Posterior cingulate gyrus (tissue), 11 donors: ENCODE measurements around the gene HRH1.
"Not testable (repeated sequence)": the region's sequence is repeated elsewhere in the genome, so short reads cannot be mapped to it uniquely, and the experiment has no call there.

Source experiments
- DNase-seq, 10 donors: peaks; one replicate each; pipeline versions ENCODE4 v3.0.0 to v3.0.0-alpha.2; 2020 to 2021; ENCODE audit warnings: mixed read lengths in 3 of 10
- intact Hi-C: fragments of 100-400 bp; cut with DNase I; formaldehyde crosslinking; loops from one replicate; pipeline ENCODE4 v1.15.1; 2023

The HRH1 gene

DNA sequence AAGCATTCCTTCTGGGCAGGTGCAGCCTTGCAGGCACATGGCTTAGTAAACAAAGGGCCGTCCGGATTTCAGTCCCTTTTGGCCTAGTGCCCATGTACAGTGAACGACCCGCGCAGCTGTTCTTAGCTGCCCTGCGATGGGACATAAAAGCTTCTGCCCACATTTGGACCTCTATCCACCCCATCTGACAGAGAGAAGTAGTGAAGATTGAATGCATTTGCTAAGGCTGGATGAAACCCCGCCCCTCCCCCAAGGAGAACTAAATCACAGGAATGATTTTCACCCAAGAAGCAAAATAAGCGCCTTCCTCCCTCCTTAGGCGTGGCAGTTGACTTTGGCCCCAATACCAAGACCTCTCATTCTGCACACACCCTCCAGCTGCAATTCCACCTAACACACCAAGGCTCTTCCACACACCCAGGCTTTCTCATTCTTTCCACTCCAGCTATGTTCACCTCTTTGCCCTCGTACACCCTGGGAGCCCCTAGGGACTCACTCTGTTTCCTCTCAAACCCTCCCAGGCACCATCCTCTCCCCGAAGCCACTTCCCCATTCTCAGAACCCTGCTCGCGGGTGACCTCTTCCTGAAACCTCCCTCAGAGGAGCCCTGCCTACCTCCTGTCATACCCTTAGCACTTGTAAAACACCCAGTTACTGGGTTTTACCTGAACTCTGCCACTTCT lies 14.1 kb upstream of the HRH1 start:
- intact Hi-C loops = no loop called here
- no peak for DNase-seq

DNA sequence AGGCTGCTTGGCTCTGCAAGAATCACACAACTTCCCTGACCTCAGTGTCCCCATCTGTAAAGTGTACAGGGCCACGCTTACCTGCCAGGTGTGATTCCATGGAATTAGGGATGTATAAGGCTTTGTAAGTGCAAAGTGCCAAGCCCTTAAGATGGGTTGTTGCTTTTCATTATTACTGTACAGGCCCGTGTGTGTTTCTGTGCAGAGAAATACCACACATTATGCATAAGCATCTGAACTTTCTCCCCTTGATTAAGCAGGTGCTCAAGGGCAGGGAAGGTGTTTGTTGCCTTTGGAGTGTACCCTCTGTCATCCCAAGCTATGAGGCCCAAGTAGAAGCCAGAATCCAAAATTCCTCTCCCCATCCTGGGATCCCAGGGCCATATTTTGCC lies 13.6 kb upstream of the HRH1 start:
- DNase-seq = no peak
- intact Hi-C loops = no loop called here

DNA sequence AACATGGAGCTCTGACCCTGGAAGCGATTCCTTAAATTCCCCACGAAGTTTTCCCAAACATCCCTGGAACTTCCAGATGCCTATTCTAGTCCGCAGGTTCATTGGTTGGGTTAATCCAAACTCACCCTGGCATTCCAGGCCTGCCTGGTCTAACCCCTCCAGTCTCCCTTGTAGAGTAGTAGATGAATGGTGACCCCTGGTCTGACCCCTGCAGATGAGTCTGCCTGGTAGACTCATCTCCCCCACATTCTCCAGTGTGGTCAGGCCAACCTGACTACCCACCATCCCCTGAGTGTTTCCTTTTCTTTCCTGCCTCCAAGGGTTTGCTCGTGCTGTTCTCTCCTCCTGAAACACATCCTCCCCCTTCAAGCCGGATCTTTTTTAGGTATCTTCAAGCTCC lies 10.8 kb upstream of the HRH1 start:
- intact Hi-C loops = no loop called here
- no peak for DNase-seq

DNA sequence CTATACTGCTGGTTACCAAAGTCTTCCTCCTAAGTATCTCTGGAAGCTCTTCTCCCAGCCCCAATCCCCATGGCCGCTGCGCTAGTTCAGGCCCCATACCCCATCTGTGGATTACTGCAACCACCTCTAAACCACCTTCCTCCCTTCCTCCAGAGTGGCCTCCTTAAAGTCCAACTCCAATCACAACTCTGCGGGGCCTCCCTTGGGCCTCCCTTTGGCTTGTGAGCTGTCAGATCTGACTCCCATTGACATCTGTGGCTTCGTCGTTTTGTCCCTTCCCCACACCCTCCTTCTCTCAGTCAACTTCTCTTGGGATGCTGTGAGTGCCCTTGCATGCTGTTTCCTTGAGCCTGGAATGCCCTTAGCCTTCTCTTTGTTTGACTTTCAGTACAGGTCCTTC lies 9.3 kb upstream of the HRH1 start:
- intact Hi-C loops = no loop called here
- no peak for DNase-seq

DNA sequence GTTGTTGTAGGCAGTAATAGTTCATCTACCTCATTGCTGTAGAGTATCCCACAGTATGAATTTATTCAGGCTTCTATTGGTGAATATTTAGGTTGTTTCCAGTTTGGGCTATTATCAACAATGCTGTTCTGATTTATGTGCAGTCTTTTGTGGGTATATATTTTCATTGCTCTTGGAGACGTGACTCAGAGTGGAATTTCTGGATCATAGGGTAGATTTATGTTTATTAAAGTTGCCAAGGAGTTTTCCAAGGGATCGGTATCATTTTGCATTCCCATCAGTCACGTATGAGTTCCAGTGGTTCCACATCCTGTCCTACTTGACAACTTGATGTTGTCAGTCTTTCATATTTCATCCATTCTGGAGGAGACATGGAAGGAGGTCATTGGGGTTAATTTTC lies 8.4 kb upstream of the HRH1 start:
- intact Hi-C loops = no loop called here
- no peak for DNase-seq

DNA sequence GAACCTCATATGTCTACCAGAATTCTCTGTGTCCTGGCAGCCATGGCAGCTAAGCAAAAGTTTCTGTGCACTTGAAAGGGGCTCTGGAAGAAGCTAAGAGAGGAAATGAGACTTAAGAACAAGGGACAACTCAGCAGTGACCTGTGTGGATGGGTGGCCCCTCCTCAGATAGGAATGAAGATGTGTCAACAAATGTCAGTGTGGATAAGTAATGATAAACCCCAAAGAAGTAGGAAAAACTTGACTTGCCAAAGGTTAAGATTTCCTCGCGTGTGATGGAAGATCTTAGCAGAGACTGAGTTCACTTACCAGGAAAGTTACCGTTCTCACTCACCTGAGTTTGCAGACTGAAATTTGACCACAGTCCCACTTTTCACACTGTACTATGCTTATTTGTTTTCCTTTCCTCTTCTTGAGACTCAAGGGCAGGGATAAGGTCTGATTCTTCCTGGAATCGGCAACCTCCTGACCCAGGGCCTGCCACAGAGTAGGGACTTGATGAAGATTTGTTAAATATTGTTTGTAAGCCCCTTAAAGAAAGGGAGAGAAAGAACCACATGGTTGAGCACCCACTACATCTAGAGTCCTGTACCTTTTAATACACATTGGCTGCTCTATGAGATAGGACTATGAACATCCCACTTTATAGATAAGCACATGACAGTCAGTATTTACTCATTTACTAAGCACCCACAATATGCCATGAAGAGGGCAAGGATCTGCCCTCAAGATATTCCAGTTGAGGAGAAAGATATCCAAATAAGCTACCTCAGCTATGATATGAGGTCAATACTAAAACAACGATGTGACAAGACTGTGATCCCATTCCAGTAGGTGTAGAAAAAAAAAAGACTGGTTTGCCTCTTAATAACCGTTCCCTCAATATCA lies 7.3 kb upstream of the HRH1 start:
- intact Hi-C loops = no loop called here
- DNase-seq = no peak

DNA sequence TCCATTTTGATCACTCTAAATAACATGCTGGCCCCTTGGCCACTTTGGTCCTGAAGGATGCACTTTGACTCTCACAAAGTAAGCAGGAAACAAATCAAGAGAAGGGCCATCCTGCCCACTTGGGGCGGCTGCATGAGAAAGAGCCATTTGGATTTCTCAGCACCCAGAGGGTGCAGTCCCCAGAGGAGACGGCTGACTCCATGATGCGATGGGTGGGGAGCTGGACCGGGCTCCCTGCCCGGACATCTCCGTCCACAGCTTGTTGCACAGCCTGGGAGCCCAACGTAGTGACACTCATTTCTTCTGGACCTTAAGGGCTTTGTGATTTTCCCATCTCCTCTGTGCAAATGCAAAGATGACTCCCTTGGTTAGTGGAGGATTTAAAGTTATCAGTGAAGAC lies 4.0 kb upstream of the HRH1 start:
- intact Hi-C loops = loop anchor here (5.0 kb wide), 1 partner anchor 182 kb away; no protein-coding TSS in a partner anchor

DNA sequence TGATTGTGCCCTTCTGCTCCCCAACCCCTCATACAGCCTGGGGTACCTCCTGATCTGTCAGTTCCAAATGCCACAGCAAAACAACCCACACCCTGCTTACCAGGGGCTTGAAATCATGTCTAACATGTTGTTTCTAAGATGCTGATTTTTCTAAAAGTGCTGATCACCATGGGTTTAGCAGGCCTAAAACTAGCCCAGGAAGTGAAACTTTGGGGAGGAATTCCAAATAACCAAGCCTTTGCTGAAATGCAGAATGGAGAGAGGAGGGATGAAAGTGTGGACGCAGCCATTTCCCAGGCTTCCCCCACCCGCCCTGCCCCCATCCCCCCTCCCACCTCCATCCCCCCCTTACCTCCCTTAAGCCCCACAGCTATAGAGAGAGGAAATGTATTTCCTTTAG lies 2.0 kb upstream of the HRH1 start:
- no peak for DNase-seq
- intact Hi-C loops = loop anchor here (5.0 kb wide), 1 partner anchor 180 kb away; no protein-coding TSS in a partner anchor

More for the DNA sequence above, 4.0 kb upstream of the HRH1 start:
- no peak for DNase-seq

DNA sequence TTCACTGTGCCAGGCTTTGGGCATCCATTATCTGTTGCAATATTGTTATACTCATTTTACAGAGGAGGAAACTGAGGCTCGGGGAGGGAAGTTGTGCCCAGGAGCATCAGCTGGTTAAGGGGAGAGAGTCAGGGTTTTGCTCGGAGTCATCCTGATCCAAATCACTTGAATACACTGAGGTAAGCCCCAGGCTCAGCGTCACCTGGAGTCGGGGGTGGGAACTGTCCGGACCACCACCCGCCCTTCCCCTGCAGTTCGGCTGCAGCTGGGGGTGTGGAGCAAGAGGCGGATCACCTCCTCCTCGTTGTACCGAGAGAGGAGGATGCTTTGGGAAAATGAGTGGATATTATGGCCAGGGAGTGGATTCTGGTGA lies 646 bp downstream of the HRH1 start:
- intact Hi-C loops = loop anchor here (5.0 kb wide), 1 partner anchor 177 kb away; no protein-coding TSS in a partner anchor
- DNase-seq = no peak

DNA sequence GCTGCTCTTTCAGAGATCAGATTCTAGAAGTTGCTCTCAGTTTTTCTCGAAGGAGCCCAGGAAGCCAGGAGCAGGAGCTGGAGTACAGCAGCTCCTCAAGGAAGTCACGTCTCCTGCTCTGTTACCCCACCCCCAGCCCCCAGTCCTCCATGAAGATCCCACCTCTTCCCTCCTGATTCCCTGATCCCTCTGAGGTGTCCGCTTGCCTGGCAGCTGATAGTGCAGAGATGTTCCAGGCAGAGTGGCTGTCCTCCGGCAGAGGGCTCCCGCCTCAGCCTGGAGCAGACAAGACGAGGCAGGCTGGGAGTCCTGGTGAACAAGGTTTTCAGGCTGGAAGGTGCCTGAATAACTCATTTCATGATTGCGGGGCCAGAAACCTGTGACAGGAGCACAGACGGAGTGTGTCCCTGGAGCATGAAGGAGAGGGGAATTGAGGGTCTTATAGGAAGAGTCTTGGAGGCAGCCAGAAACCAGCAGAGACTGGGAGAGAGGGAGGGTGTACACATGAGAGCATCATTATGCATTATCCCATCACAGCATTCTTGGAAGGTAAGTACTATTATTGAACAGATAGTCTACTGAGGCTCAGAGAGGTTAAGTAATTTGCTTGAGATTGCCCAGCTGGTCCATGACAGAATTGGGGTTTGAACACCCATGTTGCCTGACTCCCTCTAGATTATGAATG lies 1.2 kb downstream of the HRH1 start:
- intact Hi-C loops = no loop called here

DNA sequence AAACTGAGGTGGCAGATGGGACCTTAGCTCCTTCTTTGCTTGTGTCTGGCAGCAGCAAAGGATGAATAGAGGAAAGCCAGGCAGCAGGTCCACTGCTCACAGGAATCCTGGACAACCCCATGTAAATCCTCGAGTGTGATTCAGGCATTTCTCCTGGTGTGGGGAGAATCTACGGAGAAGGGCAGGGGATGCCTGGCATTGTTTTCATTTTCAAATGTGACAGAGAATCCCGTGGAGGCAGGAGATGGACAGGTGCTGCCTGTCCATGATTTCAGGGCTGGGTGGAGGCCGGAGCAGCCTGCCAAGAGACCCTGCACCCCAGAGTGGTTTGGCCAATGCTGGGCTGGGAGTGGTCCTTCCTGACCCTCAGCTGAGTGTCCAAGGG lies 1.7 kb downstream of the HRH1 start:
- no peak for DNase-seq
- intact Hi-C loops = no loop called here

More for the DNA sequence above, 1.2 kb downstream of the HRH1 start:
- DNase-seq = peak; percentile 47 to 97 (median 82)

DNA sequence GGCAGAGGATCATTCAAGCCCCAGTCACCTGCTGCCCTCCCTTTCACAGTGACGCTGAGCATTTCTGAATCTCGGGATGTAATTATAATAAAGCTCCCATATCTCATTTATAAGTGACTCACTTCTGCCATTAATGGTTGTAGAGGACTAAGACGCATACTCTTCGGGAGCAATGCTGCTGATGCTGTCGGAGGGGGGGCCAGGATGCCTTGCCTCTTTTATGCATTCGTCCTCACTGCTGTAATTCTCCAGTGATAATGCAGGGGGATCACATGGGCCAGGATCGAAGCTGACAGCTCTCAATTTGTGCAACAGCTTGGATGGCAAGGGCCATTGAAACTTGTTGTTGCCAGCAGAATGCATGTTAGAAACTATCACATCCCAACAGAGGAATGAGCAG lies 3.1 kb downstream of the HRH1 start:
- intact Hi-C loops = no loop called here
- DNase-seq = no peak

DNA sequence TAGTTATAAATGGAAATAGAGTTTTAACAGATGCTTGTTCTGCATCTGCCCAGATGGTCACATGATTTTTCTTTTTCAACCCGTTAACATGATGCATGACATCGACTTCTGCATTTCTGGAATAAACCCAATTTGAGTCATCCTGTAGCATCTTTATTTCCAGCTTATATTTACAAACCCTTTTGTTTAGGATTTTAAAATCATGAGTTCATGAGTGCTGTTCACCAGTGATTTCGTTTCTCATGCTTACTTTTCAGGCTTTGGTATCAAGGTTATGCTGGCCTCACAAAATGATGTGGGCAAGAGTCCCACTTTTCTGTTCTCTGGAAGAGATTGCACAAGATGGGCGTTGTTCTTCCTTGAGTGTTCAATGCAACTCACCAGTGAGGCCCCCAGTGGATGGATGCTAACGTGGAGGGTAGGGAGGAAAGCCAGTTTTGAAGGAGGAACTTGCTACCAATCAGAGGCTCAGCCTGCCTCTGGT lies 5.2 kb downstream of the HRH1 start:
- DNase-seq = no peak
- intact Hi-C loops = no loop called here

DNA sequence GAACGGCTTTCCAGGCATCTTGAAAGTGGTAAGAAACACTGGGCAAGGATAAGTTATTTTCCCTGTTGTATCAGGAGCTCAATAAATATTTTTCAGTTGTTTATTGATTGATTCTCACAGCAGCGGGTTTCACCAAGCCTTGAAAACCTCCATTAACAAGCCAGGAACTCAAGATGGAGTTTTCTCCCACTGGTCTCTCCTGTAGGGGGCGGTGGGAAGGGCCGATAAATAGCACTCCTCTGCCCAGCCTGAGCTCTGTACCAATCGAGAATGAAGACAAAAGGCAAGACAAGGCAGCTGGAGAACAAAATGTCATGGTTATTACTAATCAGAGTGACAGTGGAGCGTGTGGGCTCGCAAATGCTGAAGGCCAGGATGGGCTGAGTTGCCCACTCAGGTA lies 7.4 kb downstream of the HRH1 start:
- intact Hi-C loops = no loop called here

DNA sequence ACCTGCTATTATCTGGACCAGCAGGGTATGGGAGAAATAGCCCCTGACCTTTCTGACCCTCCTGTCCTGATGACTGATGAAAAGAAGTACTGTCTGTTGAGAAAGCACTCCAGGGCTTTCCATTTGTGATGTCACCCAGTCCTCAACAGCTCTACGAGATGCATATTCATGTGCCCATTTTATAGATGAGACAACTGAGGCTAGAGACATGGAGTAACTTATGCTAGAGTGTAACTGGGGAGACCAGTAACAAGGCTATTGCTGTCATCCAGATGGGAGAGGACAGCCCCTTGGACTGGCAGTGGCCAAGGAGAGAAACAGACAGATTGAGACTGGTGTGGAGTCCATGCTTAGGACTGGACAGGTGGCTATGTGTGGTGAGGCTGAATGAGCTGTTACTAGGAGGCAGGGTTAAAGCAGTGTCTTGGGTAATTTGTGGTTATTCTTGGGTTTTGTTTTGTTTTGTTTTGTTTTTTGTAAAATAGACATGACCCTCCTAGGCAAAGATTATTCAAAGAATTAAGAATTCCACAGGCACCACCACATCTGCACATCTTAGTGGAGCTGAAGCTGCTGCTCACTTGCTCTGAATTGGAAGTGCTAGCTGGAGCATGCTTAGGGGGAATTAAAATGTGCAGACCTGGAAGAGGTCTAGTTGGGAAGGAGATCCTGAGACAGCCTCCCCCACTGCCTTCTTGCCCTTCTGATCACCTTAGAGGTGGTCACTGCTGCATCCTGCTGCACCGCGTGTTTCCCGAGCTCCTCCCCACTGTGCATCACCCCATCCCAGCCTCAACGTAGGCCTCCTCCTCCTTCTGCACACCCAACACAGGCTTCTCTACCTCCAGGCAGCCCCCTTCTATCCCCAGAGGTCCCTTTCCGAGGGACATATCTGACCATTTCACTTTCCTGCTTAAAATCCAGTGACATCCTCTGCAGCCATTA lies 8.4 kb downstream of the HRH1 start:
- intact Hi-C loops = no loop called here
- DNase-seq = no peak

More for the DNA sequence above, 7.4 kb downstream of the HRH1 start:
- no peak for DNase-seq

DNA sequence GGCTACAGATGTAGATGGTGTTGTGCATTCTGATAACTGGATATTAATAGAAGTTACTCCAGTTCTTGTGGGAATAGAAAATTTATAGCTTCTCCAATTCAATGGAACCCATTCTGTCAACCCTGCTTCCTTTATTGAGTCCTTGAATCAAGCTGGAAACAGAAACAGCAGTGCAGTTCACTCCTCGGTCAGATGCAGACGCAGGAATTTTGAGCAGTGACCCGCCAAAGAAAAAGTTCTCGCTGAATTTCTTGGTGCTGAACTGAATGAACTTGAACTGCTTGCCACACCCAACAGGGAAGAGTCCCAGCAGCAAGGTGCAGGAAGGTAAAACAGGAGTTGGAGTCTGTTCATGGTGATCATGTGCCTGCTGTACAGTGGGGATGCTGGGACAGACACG lies 10.3 kb downstream of the HRH1 start:
- DNase-seq = no peak
- intact Hi-C loops = no loop called here

DNA sequence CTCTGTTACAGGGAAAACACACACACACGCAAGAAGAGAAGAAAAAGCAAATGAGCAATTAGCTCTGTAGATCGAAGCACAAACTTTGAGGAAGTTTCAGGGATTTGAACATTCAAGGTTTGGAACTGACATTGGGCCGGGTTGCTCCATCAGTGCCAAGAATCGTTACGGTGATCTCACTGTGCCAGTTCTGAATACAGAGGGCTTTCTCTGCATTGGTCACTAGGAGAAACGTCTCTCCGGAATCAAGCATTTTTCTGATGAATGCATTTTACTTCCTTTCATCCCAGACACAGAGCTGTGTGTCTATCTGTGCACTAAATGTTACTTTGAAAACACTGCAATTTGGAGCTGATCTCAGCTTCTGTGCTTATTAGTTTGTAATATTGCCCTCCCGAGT lies 11.2 kb downstream of the HRH1 start:
- DNase-seq = no peak
- intact Hi-C loops = no loop called here

DNA sequence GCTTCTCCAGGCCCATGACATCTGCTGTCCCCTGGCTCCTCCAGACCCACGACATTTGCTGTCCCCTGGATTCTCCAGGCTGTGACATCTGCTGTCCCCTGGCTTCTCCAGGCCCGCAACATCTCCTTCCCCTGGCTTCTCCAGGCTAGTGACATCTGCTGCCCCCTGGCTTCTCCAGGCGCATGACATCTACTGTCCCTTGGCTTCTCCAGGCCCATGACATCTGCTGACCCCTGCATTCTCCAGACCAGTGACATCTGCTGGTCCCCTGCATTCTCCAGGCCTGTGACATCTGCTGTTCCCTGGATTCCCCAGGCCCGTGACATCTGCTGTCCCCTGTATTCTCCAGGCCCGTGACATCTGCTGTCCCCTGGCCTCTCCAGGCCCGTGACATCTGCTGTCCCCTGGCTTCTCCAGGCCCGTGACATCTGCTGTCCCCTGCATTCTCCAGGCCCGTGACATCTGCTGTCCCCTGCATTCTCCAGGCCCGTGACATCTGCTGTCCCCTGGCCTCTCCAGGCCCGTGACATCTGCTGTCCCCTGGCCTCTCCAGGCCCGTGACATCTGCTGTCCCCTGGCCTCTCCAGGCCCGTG lies 12.6 kb downstream of the HRH1 start:
- intact Hi-C loops, DNase-seq: not testable (repeated sequence)

DNA sequence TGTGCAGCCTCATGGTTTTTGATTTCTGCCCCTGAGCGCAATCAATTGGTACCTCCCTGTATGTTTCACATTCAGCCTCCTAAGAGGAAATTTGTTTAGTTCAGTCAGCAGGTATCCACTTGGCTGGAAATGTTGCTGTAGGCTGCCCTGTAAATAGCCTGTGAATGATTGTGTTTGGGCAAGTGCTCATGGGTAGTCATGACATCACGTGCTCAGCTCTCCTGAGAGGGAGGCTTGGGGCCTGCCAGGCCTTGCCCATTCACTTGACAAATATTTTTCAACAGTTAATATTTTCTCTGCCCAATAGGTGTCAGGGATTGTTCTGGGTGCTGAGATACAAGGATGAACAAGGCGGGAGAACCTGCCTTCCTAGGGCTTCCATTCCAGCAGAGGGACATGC lies 13.3 kb downstream of the HRH1 start:
- no peak for DNase-seq
- intact Hi-C loops = no loop called here

DNA sequence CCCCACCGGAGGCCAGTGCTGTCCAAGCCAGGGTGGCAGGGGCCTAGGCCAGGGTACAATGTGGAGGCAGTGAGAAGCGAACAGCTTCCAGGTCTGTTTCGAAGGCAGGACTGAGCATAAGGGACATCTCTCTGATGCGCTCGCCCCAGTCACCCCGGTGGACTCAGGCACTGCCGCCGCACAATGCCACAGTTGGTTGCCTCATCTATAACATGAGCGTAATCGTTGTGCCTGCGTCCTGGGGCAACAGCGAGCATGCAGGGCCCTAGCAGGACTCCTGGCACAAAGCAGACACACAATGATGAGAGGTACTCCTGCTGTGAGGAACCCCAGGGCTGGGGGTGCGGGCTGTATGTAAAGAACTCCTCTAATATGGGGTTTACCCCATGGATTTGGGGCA lies 14.1 kb downstream of the HRH1 start:
- no peak for DNase-seq
- intact Hi-C loops = no loop called here
